GM18505 (cell line): Measurements from ENCODE around the gene TTC32.

Experiments used
- ATAC-seq: cut with Tn5 transposase; IDR thresholded peaks from one replicate; pipeline ENCODE4 v1.9.1; 2021; ENCODE audit not compliant: unreplicated experiment
- POLR2A ChIP-seq: IDR thresholded peaks from 4 replicates; pipeline ENCODE4 v1.6.1; 2011; ENCODE audit warnings: borderline replicate concordance; ENCODE audit not compliant: insufficient read depth, insufficient read length; ENCODE audit errors: extremely low read depth

Gene TTC32

DNA sequence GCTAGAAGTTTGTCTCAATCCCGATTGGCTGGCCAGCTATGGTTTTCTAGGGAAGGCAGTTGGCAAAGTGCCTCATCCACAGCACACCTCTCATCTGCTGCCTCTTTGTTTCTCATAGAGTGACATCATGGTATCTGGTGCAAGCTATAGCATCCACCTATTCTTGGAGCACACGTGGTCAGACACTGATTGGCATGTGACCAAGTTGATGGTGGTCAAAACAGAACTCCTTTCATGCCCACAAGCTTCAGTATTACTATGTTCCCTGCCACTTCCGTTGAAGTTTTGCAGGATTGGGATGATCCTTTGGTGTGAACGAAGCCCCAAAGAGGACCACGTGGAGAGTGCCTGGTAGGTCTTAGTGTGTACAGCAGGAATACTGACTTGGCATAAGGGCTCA is 28.8 kb downstream of the TTC32 start:
- no peak for ATAC-seq
- TF ChIP-seq POLR2A = no peak

DNA sequence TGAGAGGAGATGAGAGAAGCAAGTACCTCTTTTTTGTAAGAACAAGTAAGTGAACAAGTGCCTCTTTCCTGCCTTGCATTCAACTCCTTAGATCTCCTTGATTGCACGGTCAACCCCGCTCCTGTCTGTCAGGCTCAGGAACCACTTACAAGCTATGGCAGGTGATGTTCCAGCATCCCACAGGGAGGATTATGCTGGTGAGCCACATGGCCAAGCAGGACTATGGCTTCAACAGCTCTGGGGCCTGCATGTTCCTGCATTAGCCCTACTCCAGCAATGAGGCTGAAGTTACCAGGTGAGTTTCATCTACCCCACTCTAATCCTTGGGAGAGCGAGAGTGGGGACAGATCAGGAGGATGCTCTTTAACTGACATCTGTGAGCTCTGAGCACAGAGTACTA is 29.5 kb downstream of the TTC32 start:
- TF ChIP-seq POLR2A = no peak
- no peak for ATAC-seq

DNA sequence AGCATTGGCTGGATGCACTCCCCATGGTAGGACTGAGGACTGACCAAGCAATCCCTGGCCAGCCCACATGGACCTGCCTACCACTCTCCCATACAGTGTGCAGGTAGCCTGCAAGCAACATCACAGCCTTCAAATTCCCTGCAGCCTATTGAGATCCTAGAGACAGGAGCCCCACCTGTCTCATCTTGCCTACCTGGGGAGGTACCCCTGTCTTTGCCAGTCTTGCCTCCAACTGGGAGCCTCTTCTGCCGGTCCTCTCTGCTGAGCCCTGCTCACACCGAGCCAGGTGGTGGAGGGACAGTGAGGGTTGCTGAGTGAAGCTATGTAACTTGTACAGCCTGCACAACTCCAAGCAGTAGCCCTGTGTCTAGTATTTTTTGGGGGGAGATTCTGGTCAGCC is 29.9 kb downstream of the TTC32 start:
- ATAC-seq = no peak
- TF ChIP-seq POLR2A = no peak

DNA sequence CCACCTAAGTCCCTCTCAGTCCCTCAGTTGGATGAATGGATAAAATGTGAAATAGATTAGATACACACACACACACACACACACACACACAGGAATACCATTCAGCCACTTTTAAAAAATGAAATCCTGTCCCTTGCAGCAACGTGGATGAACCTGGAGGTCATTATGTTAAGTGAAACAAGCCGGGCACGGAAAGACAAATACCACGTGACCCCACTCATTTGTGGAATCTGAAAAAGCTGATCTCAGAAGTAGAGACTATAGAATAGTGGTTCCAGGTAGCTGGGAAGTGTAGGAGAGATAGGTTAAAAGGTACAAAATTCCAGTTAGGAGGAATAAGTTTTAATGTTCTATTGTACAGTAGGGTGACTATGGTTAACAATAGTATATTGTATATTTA is 31.0 kb downstream of the TTC32 start:
- no peak for ATAC-seq
- TF ChIP-seq POLR2A = no peak

DNA sequence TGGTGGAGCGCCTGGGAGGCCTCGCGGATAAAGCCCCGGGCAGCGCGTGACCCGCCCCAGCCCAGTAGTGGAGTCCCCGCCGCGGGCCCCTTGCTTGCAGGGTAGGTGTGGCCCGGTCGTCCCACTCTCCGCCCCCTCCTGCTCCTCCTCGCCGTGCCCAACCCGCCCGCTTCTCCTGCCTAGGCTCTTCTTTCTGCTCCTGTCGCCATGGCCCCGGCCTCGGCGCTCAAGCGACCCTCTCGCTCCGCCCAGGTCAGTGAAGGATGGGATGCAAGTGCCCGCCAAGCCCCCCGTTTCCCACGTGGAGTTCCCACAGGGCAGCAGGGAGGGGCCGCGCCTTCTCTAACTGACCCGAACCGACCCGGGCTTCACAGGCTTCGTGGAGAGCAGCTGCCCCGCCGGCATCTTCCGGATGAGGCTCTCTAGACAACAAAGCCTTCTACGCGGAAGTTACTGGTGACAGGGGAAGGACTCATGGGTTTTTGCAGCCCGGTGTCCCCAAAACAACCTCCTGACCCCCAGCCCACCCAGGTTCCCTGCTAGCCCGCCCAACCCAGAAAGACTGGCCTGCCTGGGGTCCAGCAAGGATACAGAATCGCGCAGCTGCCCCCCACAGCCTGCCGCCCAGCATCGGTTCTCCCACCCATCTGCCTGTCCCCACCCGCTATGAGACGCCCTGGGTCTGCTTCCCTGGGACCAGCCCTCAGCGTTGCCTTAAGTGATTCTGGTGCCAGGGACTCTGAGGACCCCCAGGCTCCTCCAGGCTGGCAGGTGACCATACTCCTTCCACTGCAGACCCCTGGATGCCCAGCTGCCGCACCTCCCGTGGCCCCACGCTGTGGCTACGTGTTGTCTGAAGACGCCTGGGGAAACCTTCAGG is 32.8 kb downstream of the TTC32 start:
- TF ChIP-seq POLR2A = peak; percentile 50
- peak; percentile 70 for ATAC-seq

DNA sequence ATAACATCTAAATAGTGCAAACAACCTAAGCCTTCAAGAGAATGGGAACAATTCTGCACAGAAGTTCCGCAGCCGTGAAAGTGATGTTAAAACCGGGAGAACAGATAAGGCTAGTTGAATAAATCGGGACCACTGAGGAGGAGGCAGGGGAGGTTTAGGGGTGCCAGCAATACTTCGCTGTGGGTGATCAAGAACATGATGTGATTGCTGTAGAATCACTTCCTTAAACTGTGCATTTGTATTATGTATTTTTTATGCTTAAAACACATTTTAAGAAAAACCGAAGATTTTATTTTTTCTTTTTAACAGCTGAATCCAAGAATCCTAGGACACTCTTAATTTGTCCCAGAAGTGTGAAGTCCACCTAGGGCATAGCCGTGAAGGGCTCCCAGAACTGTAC is 33.6 kb downstream of the TTC32 start:
- ATAC-seq = no peak
- TF ChIP-seq POLR2A = no peak

DNA sequence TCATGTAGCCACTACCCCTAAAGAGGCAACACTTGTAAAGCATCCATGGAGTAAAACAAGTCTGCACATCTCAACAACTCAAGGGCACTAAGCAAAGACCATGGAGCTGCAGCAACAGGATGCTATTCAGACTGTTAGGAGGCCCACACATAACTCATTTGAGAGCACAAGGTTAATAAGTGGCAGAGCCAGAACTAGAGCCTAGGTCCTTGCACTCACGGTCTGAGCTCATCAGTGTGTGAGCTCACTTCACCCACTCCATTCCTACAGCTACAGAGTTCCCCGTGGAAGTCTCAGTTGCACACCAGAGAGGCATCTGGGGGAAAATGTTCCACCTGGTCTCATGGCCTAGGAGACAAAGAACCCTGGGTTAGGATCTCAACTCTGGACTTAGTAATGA is 35.0 kb downstream of the TTC32 start:
- ATAC-seq = no peak
- TF ChIP-seq POLR2A = no peak

DNA sequence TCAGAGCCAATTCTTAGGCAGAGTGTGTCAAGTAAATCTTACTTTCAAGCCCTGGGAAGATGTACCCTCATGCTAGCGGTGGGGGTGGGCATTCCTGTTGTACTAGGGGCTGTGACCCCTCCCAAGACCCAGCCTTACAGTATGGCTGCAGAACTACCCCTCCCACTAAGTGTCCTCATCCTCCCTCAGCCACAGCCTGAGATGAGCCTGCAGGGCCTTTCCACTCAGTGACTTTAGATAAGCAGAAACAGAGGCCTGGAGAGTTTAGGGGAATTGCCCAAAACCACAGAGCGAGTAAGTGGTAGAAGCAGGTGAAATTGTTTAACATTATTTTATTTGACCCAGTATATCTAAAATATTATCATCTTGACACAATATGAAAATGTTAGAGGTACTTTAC is 36.6 kb downstream of the TTC32 start:
- ATAC-seq = peak; percentile 36
- TF ChIP-seq POLR2A = no peak

DNA sequence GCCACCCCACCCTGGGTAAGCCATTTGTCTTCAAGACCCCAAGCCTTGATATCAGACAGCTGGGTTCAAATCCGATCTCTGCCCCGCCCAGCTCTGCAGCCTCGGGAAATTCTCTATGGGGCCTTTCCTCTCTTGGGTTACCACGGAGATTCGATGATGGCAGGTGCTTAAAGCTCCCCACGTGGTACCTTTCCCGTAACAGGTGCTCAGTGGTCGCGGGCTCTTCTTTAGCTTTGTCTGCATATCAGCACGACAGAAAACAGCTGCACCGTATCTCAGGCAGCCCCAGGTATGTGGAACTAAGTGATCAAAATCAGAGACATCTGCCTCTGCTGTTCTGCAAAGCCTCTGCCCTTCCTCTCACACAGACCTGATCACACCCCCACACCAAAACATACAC is 37.4 kb downstream of the TTC32 start:
- no peak for TF ChIP-seq POLR2A
- ATAC-seq = no peak

DNA sequence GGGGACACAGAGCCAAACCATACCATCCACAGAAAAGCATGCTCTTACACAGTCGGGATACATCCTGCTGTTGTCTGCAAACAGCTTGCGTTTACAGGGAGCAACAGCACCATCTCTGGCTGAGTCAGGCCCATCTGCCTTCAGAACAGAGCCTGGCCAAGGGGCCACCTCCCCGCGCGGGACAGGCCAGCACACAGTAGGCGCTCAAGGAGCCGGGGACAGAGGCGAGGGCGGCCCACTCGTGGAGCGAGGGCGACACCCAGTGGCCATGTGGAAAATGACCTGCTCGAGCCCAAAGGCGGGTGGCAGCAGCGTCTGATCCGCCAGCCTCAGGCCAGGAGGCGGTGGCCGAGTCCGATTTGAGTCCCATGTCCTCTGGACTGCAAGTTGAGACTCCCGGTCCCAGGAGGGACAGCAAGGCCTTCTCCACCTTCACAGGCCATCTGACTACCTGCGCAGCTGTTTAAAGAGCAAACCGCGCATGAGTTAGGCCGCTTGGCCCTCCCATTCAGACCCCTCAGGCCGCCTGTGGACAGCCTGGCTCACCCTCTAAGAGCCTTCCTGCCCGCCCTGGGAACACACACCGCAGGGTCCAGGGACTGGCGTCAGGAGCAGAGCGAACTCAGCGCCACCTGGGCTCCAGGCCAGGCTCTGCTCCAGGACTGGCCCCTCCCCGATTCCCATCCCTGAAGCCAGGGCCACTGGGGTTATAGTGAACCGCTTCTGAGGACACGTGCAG is 38.3 kb downstream of the TTC32 start:
- TF ChIP-seq POLR2A = no peak
- peak; percentile 66 for ATAC-seq

DNA sequence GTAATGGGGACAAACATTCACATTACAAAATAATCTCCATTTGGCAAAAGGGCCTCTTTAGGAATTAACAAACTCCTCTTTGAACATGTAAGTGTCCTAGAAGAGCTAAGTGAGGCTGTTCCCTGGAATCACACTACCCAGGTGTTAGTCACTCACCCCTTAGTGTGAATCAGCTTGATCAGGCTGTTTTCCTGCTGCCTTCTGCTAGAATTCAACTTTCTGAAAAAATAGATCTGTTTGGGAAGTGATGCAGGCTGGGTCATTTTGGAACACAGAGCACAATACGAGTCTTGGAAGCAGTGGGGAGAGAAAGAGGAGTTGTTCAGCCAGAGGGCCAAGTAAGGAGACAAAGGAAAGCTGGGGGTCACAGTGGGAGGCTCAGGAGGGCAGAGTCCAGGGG is 40.0 kb downstream of the TTC32 start:
- no peak for TF ChIP-seq POLR2A
- no peak for ATAC-seq

DNA sequence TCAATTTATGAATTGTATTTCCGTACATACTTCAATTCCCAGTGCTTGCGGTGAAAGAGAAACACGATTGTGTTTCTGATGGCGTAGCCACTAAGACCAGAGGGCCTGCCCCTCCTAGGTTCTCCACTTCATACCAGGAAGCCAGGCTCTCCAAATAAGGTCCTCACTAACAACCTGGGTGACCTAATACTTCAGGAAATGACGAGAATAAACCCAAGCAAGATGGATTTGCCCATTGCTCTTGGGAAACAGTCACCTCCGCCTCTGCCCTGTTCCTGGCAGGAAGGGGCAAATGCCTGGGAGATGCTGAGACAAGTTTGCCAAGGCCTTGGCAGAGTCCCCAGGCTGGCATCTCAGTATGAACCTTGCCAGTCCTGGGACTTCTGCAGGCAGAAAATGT is 41.8 kb downstream of the TTC32 start:
- ATAC-seq = no peak
- TF ChIP-seq POLR2A = no peak

DNA sequence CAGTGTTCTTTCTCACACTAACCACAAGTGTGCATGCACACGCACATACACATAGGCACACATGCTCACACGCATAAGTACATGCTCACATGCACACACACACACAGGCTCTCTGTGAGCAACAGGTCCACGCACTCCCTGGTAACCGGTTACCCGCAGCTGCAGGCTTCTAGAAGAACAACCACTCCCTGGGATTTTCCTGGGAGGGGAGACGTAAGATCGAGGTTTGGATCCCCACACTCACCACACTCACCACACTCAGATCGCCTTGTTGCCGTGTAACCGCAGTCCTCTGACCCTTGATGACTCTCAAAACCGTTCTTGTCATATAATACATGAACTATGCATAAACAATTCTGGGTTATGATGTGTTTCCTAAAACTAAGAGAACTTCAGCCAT is 42.2 kb downstream of the TTC32 start:
- no peak for TF ChIP-seq POLR2A
- no peak for ATAC-seq

DNA sequence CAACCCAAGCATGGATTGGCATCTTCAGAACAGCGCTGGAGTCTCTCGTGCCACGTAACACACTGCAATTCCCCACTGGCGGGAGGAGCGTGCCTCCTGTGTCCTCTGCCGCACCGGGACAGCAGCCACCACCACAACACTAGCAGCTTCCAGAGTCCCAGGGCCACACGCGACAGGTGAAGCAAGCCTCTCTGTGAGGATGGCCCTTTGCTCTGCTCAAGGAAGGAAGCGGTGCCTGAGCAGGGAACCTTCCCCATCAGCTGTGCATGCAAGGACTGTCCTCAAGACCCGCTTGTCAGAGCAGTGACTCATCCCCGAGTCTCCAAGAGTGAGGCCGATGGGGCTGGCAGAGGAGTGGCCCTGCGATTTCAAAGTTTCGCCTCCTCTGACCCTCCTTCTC is 44.0 kb downstream of the TTC32 start:
- ATAC-seq = no peak
- TF ChIP-seq POLR2A = no peak
